AG04449 (cell line): ENCODE measurements around the gene UBE2L3.
"Not testable (repeated sequence)": the region's sequence is repeated elsewhere in the genome, so short reads cannot be mapped to it uniquely, and the experiment has no call there.

ENCODE experiments used
- CTCF ChIA-PET: fragments of 350-600 bp; formaldehyde crosslinking; extraction: SDS; loops from one replicate; lab custom pipeline; 2021; ENCODE audit warnings: antibody characterized with exemption; lab: Yijun Ruan, JAX
- POLR2A ChIA-PET: fragments of 400-600, 350-600 bp; formaldehyde crosslinking; extraction: SDS; loops from one replicate; lab custom pipeline; 2020; ENCODE audit warnings: antibody characterized with exemption, inconsistent platforms; lab: Yijun Ruan, JAX
- DNase-seq: peaks from one replicate; pipeline ENCODE4 v3.0.0-alpha.2; 2010; ENCODE audit warnings: low read depth, low spot score
- H3K4me3 ChIP-seq: 2 replicates; pipeline ENCODE4 v1.5.1; 2011; ENCODE audit warnings: low read depth, mild to moderate bottlenecking, control low read depth, low read length
- CTCF ChIP-seq: IDR thresholded peaks from one replicate; pipeline ENCODE4 v1.5.1; 2011; ENCODE audit warnings: mild to moderate bottlenecking, moderate library complexity, low read length, control low read depth, inconsistent platforms; ENCODE audit not compliant: insufficient read depth; ENCODE audit errors: missing control alignments

UBE2L3 gene

GRCh38 chr22:21591695-21592094 is 24.2 kb downstream of the UBE2L3 start:
- no peak for TF ChIP-seq CTCF
- DNase-seq, result no peak
- POLR2A ChIA-PET, result no interaction called here
- H3K4me3 ChIP-seq, result no peak overlapping the region
- CTCF ChIA-PET, result interaction anchor here (1.8 kb wide), 1 partner anchor 55 kb away, joined by 7 read pairs; no protein-coding TSS in a partner anchor

GRCh38 chr22:21592422-21592821 is 24.9 kb downstream of the UBE2L3 start:
- H3K4me3 ChIP-seq, result no peak overlapping the region
- no peak for DNase-seq
- CTCF ChIA-PET, result interaction anchor here (0.9 to 2.0 kb wide), 7 partner anchors 10 to 54 kb away, joined by 3 to 7 read pairs (median 4); partner anchors contain the start of gene YDJC
- TF ChIP-seq CTCF, result no peak
- POLR2A ChIA-PET, result no interaction called here

- no peak overlapping the region for H3K4me3 ChIP-seq
- ChIA-PET CTCF (interaction anchor here (0.8 to 2.3 kb wide), 10 partner anchors 8 to 53 kb away, joined by 3 to 7 read pairs (median 3); partner anchors contain the start of gene YDJC), POLR2A (no interaction called here)
- peak; percentile 4 for TF ChIP-seq CTCF
- no peak for DNase-seq
Observed at GRCh38 chr22:21593406-21594232, 26.1 kb downstream of the UBE2L3 start.

- H3K4me3 ChIP-seq, result no peak overlapping the region
- no peak for TF ChIP-seq CTCF
- CTCF ChIA-PET, result interaction anchor here (2.3 kb wide), 1 partner anchor 11 kb away, joined by 6 read pairs; no protein-coding TSS in a partner anchor
- POLR2A ChIA-PET, result interaction anchor here (0.6 to 0.7 kb wide), 2 partner anchors 10 to 27 kb away, joined by 3 read pairs; partner anchors contain the start of gene UBE2L3
- DNase-seq, result no peak
Observed at GRCh38 chr22:21594865-21595452, 27.4 kb downstream of the UBE2L3 start.

- H3K4me3 ChIP-seq, DNase-seq, POLR2A ChIA-PET: not testable (repeated sequence)
- CTCF ChIA-PET, result interaction anchor here (1.0 kb wide), 1 partner anchor 11 kb away, joined by 3 read pairs; no protein-coding TSS in a partner anchor
Observed at GRCh38 chr22:21596356-21597135, 29.0 kb downstream of the UBE2L3 start.

- DNase-seq, result no peak
- ChIA-PET CTCF (interaction anchor here (0.9 to 1.8 kb wide), 2 partner anchors 31 to 48 kb away, joined by 3 to 7 read pairs; partner anchors contain the start of gene YDJC), POLR2A (no interaction called here)
- TF ChIP-seq CTCF, result no peak
- H3K4me3 ChIP-seq, result no peak overlapping the region
Observed at GRCh38 chr22:21598302-21598701, 30.8 kb downstream of the UBE2L3 start.
